C1 segment of cervical spinal cord (tissue), 14 donors: Measurements from ENCODE around the gene KDM4C.
"Not testable (repeated sequence)": the region's sequence is repeated elsewhere in the genome, so short reads cannot be mapped to it uniquely, and the experiment has no call there.

ENCODE experiments used
- DNase-seq, 14 donors: peaks; one replicate each; lab custom pipeline; 2025; lab: John Stamatoyannopoulos, UW

Gene KDM4C

DNA sequence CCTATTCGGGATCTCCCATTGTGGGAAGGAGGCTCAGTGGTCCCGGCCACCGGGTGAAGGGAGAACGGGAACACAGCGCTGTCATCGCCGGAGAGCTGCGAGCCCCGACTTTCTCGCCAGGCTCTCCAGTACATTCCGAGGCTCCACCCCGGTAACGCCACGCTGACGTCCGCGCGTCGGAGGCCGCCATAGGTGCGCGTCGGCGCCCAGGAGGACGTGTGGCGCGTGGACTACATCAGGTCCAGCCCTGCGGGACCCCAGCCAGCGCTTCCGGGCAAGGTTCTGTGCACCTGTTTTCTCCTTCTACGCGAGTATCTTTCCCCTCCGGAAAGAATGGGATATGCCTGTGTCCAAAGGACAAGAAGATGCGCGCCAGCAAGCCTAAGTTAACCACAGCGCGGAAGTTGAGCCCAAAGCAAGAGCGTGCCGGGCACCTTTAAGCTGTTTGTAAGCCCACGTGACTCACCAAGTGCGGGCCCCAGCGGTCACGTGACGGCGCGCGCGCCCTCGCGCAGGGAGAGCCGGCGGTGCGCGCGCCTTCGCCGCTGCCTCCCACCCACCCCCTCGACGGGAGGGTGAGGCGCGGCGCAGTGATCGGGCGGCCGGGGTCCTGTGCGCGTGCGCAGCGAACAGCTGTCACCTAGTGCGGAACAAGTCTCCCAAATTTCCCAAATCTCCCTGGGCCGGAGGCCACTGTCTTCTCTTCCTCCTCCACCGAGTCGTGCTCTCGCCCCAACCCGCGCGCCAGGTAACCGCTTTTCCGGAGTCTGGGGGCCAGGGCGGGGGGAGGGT lies at the start of gene KDM4C:
Gene KDM4C (plus strand): TSS at position 518 of the 792 bp plus-strand sequence. CDS start 35,016 bp downstream, outside the sequence.
- peak; percentile 84 to 98 (median 93) for DNase-seq

DNA sequence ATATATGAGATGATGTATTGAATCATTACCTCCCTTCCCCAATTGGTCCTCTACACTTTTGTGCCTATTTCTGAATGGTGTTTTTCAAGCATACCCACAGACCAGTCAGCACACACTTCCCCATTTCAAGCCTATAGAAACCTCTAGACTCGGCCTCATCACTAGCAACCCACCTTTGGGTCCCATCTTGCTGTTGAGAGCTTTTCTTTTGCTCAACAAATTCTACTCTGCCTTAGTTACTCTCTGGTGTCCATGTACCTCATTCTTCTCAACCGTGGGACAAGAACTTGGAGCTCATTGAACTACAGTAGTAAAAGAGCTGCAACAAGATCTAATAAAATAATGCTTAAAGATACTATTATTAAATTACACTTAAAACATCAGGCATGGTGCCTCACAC lies 49.0 kb upstream of the KDM4C start:
- DNase-seq = no peak

DNA sequence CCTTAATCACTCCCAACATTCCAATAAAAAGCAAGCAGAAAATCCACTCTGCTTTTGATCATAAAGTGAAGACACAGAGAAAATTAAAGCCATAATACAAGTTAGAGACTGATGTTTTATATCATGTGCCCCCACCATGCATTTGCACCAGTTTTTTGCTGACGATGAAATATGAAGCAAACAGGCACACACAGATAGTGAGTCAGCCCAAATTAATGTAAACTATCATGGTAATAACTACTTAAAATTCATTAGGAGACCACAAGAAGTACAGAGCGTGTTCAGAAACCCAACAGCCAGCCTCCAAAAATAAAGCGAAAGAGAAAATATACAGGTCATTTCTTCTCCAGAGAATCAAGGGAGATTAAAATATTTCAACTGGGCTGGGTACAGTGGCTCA lies 46.4 kb upstream of the KDM4C start:
- DNase-seq = no peak

DNA sequence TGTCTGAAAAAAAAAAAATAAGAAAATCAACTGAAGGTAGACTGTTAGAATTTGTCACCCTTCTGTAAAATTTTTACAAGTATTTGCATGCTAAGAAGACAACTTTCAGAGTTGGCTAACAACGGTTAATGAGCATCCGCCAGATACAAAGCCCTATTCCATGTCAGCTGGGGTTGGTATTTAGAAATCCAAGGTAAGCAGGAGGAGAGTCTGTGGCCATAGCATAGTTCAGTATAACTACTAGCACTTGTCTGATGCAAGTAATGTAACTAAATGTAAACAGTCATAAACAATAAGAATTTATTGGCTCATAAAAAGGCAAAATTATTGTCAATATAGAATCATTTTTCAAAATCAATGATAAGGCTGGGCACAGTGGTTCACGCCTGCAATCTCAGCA lies 45.7 kb upstream of the KDM4C start:
- no peak for DNase-seq

DNA sequence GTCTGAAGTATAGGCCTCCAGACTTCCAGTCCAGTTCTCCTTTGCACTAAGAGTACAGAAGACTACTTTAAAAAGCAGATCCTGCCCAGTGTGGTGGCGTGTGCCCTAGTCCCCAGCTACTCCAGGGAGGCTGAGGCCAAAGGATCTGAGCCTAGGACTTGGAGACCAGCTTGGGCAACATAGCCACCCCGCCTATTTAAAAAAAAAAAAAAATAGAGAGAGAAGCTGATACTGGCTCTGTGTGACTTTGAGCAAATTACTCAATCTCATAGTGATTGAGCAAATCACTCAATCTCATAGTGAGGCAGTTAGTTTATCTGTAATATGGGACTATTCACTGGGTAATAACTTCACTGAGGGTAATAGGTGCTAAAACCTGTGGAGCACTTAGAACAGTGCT lies 43.6 kb upstream of the KDM4C start:
- no peak for DNase-seq

DNA sequence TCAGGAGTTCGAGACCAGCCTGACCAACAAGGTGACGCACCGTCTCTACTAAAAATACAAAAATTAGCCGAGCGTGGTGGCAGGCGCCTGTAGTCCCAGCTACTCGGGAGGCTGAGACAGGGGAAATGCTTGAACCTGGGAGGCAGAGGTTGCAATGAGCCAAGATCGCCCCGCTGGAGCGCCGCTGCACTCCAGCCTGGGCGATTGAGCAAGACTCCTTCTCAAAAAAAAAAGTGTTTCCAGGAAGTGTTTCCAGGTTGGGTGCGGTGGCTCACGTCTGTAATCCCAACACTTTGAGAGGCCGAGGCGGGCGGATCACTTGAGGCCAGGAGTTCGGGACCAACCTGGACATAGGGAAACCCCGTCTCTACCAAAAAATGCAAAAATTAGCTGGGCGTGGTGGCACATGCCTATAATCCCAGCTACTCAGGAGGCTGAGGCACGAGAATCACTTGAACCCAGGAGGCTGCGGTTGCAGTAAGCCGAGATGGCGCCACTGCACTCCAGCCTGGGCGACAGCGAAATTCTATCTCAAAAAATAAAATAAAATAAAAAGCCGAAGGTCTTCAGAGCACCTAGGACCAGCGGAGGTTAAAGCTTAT lies 42.5 kb upstream of the KDM4C start:
- not testable (repeated sequence) for DNase-seq

DNA sequence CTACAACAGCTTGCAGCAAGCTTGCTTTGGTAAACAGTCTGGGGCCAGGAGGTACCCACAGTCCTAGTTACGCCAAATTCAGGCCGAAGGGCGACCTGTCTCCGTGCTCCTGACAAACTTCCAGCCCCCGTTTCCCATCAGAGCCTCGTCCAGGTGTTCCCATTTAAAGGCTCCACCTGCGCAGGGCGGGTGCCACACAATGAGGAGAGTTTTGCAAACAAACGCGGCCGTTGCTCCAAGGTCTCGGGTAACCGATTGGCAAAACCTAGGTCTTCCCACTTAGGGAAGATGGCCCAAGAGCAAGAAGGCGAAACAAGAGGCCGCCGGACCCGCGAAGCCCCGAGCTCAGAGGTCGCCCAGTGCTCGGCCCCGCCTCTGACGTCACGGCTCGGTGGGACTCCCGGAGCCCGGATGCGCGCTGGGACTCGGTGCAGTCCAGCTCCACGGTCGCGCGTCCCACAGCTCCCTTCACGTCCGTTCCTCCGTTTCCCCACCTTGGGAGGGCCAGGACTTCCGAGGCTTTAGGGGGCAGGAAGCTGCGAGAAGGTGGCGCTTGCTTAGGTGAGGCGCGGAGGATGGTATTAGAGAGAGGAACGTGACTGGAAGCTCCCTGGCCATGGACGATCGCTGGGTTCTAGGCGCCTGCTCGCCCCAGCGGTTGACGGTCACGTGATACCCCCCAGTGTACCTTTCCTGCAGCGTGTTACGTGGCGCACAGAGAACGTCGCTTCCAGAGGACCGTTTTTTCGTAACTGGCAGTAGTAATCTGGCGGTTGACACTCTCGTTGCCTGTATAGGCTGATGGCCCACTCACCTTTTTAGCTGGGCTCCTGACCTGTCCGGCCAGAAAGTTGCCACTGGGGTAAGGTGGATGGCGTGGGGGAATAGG lies 41.8 kb upstream of the KDM4C start:
- DNase-seq = peak in 10 of 14 donors; percentile 3 to 52 (median 21)

DNA sequence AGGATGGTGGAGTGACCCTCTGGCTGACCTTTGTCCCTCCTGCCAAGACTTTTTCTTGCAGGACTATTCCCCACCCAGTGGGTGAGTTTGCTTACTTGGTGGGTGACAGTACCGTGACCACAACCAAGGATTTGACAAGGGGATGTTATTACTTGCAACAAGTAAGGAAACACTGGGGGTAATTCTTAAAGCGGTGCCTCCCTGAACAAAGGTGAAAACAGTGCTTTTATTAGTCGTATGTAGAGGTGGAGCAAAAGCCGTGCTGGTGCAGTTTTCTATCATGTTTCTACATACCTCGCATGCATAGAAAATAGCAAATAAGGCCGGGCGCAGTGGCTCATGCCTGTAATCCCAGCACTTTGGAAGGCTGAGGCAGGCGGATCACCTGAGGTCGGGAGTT lies 41.0 kb upstream of the KDM4C start:
- DNase-seq = no peak

DNA sequence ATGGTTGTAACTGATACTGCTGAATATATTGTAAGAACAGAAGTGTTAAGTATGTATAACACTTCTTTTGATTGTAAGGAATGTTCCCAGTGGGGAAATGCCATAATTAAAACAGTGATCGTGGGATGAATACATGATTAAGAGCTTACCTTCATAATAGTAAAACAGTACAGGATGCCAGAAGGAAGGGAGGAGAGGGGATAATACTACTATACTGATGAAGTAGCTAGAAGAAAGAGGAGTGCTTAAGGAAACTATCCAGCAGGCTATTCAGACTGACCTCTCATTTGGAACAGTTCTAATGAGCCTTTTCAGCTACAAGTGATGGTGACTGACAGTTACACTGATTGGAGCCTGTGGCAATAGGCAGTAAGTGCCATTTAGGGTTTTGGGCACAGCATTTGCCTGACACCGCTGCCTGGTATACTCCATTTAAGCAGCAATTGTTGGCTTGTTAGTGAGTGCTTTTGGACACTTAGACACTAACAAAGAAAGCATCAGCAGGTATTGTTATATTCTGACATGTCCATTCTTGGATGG lies 33.8 kb upstream of the KDM4C start:
- no peak for DNase-seq

DNA sequence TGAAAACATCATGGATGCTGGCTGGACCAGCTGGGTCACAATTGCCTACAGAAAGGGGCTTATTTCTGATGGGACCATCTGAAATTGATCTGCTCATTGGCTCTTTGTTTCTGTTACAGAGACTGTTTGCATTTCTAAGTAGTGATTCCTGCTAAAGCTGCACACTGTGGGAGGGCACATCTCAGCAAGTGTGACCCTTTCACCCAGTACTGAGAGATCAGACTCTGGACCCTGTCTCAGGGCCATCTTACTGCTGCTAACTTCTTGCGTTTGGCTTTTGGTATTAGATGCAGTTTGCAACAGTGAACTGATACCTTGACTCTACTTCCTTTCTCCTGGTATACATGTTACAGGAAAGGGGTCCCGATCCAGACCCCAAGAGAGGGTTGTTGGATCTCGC lies 24.5 kb upstream of the KDM4C start:
- DNase-seq = no peak

DNA sequence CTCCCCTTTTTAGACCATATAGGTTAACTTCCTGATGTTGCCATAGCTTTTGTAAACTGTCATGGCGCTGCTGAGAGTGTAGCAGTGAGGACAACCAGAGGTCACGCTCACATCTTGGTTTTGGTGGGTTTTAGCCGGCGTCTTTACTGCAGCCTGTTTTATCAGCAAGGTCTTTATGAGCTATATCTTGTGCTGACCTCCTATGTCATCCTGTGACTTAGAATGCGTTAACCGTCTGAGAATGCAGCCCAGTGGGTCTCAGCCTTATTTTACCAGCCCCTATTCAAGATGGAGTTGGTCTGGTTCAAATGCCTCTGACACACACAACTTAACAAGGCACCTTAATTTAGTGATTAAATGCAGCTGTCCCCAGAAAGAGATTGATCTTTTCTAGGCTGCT lies 23.9 kb upstream of the KDM4C start:
- no peak for DNase-seq

DNA sequence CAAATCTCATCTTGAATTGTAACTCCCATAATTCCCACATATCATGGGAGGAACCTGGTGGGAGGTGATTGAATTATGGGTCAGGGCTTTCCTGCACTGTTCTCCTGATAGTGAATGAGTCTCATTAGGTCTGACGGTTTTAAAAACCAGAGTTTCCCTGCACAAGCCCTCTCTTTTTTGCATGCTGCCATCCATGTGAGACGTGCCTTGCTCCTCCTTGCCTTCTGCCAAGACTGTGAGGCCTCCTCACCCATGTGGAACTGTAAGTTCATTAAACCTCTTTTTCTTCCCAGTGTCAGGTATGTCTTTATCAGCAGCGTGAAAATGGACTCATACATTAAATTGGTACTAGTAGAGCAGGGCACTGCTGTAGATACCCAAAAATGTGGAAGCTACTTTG lies 22.4 kb upstream of the KDM4C start:
- DNase-seq = no peak

DNA sequence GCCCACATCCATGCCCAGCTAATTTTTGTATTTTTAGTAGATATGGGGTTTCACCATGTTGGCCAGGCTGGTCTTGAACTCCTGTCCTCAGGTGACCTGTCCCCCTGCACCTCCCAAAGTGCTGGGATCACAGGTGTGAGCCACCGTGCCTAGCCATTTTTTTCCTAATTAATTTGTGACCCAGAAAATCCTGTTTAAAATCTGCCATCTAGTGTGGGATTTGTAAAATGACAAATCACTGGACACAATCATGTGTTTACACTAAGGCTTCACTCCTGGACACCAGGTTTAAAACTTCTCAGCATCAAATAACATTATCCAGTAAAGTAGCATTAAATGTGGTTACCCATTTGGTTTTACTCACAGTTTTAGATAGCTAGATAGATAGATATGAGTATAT lies 18.6 kb upstream of the KDM4C start:
- no peak for DNase-seq

DNA sequence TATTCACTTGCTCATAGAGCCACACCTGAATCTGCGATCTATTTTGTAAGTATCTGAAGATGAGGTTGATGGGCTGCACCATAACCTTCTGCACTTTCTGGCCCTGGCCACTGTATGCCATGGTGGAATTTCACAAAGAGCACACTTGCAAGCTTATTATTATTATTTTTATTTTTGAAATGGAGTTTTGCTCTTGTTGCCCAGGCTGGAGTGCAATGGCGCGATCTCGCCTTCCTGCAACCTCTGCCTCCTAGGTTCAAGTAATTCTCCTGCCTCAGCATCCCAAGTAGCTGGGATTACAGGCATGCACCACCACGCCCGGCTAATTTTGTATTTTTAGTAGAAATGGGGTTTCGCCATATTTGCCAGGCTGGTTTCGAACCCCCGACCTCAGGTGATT lies 8.9 kb upstream of the KDM4C start:
- DNase-seq = not testable (repeated sequence)

DNA sequence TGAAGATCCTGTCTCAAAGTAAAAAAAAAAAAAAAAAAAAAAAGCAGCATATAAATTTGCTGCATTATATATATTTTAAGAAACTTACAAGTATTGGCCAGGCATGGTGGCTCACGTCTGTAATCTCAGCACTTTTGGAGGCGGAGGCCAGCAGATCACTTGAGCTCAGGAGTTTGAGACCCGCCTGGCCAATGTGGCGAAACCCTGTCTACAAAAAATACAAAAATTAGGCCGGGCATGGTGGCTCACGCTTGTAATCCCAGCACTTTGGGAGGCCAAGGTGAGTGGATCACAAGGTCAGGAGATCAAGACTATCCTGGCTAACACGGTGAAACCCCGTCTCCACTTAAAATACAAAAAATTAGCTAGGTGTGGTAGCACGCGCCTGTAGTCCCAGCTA lies 2.9 kb upstream of the KDM4C start:
- not testable (repeated sequence) for DNase-seq

DNA sequence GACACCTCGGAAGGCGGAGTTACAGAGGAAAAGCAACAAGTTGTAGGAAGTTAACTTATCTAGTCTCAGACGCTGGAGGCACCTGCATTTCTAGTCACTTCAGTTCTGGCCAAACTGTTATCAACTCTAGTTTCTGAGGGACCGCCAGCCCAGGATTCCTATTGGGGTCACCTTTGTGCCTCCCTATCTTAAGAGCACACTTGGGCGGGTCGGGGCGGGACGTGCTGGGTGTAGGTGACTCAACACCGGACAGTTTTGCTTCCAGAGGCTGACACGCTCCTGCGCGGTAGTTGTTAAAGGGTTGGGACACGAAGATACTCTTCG lies 679 bp upstream of the KDM4C start:
- DNase-seq = peak in 5 of 14 donors; percentile 57 to 77 (median 61)

DNA sequence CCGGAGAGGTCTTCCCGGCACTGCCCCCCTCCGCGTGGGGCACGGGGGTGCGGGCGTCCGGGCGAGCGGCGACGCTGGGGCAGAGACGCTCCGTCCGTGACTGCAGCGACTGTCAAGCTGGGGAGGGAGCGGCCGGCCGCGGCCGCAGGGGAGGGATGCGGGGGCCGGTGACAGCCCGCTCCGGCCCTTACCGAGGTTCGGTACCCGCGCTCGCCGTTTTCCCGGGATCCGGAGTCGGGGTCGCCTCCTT lies 400 bp downstream of the KDM4C start:
- DNase-seq = peak in 1 of 14 donors; percentile 86

DNA sequence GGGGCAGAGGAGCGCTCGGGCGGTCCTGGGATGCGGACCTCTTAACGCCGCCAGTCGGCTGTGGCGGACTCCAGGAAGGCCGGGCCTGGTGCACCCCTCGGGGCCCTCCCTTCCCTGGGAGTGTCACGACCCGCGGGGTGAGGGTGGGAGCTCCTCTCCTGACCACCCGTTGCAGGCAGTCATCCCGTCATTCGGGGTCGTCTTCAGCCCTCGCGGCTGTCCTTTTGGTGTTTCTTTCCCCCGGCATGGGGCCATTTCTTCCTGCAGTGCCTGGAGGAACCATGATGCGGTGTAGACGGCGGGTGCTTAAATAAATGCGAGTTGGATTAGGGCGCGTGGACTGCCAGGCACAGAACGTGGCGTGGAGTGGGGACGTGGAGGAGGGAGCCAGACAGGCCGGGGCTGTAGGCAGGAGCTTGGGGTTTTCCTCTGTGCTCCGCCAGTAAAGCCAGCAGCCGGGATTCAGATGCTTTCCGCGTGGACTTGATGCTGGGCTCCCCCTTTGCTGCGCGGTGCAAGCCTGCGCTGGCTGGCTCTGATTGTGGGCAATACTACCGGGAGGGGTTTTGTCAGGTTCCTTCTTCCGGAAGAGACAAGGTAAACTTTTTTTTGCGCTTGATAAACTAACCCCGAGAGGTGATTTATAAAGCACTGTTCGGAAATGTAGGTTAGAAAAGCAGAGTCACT lies 868 bp downstream of the KDM4C start:
- DNase-seq = peak in 13 of 14 donors; percentile 25 to 85 (median 70)

DNA sequence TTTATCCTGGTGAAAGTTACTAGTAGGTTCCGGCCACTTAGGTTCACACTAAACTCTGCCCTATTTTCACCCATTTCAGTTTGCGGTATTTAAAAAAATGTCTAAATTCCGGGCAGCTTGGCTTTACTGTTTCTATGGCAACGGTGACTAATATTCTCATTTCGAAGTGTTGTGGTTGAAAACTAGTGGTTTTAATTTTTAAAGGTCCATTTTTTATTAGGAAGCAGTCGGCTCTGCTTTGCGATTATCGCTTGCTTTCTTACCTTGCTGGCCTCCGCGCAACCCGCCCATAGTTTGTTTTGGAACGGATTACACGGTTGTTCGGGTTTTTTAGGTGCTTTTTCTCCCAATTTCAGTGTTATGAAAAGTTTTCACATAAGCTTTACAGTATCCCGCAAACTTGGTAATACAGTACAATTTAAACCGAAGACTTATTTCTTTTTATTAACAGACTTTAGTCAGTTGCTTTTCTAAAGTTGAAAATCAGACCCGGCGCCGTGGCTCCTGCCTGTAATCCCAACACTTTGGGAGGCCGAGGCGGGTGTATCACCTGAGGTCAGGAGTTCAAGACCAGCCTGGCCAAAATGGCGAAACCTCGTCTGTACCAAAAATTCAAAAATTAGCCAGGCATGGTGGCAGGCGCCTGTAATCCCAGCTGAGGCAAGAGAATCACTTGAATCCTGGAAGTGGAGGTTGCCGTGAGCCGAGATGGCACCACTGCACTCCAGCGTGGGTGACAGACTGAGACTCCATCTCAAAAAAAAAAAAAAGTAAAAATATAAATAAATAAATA lies 1.6 kb downstream of the KDM4C start:
- peak in 1 of 14 donors; percentile 52 for DNase-seq

DNA sequence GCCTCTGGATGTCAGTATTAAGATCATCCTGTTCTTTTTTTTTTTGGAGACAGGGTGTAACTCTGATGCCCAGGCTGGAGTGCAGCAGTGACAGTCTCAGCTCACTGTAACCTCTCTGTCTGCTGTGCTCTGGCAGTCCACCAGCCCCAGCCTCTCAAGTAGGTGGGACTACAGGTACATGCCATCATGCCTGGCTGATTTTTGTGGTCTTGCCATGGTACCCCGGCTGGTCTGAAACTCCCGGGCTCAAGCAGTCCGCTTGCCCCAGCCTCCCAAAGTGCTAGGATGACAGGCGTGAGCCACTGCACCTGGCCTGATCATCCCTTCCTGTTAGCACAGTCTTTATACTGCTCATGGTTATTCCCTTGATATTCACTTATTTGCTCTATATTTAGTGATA lies 3.5 kb downstream of the KDM4C start:
- no peak for DNase-seq

DNA sequence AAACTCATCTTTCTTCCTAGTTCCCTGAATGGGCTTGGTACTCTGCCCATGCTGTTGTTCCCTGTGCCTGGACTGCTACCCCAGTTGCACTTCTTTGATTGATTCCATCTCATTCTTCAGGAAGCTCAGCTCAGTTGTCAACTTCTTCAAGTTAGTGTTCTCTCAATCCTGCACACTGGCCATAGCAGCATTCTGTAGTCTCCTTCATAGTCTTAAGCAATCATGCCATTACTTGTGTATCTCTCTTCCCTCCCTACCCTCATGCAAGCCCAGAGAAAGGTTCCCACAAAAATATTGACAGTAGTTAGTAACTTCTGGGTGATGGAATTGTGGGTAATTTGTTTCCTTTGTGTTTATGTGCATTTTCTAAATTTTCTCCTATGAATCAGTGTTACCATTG lies 5.5 kb downstream of the KDM4C start:
- no peak for DNase-seq
